HG02571 (cell line): Measurements from ENCODE around the gene TEKT4.
A peak's percentile ranks its signal among the peaks of the same experiment; 100 is the strongest.
"Not testable (repeated sequence)": the region's sequence is repeated elsewhere in the genome, so short reads cannot be mapped to it uniquely, and the experiment has no call there.

Experiments used
- ATAC-seq: cut with Tn5 transposase; IDR thresholded peaks from one replicate; pipeline ENCODE4 v1.9.1; 2021; ENCODE audit warnings: mild to moderate bottlenecking, moderate library complexity; ENCODE audit not compliant: unreplicated experiment

Gene TEKT4

GRCh38 chr2:94871226-94872087, at the start of gene TEKT4:
TSS of gene TEKT4 (plus strand) at chr2:94871430. CDS start at chr2:94871580, 150 bp downstream.
- no peak for ATAC-seq

- ATAC-seq = not testable (repeated sequence)
Observed at GRCh38 chr2:94839224-94839623, 32.0 kb upstream of the TEKT4 start.

- not testable (repeated sequence) for ATAC-seq
Observed at GRCh38 chr2:94856856-94857255, 14.4 kb upstream of the TEKT4 start.

DNA sequence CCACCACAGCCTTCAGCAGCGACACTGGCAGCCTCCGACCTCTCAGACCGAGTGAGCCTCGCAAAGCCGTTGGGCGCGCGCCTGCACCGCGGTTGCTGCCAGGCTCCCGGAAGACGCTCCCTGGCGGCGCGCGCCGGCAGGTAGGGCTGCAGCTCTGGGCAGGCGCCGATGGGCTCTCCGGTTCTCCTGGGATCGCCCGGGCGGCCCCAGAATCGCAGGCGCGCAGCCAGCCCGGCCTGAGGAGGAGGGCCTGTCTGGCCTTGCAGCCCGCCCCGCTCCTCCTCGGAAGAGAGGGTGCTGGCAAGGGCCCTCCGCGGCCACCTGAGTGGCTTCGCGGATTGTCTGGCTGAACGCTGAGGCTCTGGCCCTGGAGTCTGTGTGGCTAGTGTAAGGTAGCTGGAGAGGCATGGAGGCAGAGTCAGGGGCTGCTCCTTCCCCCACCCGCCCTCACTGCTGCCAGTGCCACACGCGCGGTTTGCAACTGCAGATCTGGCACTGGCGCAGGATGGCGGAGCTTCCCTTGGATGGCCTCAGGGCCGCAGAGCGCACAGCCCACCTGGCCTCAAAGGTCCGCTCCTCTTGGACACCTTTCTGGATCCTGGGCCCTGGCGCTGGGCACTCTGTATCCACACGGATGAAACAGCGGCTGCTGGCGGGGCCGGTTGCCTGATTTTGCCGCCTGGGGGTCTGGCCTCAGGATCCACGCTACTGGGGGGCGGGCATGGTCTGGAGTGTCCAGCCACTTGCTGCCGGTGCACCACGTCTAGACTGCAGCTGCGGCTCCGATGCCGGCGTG, 13.7 kb upstream of the TEKT4 start:
- not testable (repeated sequence) for ATAC-seq

- not testable (repeated sequence) for ATAC-seq
Observed at GRCh38 chr2:94858163-94858888, 12.9 kb upstream of the TEKT4 start.

DNA sequence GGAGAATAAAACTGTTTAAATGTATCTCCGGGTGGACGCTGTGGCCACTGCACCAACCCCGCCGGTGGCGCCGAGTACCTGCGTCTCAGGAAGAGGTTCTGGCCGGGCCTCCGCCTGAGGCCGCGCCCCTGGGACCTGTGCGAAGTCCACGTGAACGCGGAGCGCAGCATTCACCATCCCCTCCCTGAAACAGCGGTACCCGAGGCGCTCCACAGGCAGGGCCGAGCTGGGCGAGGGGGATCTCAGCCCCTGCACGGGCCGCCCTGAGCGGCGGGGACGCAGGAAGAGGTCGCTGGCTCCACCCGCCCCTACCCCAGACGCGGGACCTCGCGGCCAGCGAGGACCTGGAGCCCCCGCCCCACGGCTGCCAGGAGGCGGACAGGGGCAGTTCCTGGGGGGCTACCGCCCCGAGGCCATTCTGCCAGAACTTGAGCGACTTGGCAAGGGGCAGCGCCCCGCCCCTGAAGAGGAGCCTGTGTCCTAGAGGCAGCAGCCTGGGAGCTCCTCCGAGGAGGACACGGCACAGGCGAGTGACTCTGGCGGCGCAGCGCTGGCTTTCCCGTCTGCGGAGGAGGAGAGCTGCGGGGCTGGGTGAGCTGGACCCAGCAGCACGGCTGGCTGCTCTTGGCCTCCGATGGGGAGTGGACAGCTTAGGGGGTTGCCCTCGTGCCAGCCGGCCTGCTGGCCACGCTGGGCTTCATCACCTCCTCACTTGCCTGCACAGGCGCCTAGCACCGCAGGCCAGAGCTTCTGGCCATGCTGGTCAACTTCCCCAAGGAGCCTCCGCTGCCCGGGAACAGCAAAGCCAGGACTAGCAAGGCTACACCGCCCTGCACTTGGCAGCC, 9.7 kb upstream of the TEKT4 start:
- ATAC-seq = no peak

GRCh38 chr2:94862903-94863302, 8.3 kb upstream of the TEKT4 start:
- ATAC-seq = not testable (repeated sequence)

DNA sequence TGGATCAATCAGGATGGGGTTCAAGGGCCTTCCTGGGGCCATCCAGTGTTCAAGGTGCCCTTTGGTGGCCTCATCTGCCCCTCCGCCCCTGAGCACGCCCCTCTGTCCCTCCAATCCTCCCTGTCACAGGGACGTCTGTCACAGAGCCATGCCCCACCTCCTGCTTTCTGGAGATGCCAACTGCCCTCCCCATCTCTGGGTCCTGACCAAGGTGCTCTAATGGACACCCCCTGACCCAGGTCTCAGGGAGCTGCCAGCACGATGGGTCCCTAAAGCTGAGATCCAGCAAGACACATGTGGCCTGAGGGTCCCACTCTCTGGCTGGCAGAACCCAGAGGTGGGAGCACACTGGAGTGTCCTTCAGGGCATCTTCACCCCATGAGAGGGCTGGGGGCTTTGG, 2.1 kb upstream of the TEKT4 start:
- ATAC-seq = no peak

DNA sequence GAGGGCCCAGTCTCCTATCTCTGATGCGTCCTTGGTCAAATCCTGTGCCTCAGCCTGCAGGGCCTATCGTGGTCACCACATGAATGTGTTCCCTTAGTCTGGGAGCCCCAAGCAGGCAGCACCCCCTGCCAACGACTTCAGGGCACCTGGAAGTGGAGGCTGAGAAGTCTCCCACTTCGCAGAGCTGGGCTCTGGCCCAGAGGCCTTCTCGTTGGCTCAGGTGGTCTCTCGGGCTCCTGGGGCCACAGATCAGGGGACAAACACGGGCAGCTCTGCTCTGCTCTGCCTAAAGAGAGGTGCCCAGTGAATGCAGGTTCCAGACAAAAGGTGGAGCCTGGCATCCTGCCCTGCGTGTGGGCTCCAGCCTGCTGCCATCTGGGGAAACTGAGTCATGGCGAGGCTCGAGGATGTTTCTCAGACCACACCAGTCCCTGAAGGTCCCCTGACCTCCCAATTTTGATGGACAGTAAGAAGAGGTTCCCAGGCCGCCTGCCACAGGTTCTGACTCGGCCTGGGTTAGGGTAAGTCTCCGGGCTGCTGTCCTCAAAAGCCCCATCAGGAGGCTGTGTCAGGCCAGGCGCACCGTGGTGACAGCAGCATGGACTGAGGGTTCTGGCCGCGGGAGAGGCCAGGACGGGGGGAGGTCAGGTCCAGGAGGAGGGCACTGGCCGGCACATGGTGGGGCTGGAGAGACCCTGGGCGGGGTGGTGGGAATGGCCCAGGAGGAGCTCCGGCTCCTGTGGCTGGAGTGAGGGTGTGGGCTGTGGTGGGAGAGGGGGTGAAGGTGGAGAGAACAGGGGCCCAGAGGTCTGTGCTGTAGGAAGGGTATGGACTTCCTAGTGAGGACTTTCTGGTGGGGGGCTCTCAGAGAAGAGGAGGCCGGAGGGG, 1.4 kb upstream of the TEKT4 start:
- no peak for ATAC-seq

DNA sequence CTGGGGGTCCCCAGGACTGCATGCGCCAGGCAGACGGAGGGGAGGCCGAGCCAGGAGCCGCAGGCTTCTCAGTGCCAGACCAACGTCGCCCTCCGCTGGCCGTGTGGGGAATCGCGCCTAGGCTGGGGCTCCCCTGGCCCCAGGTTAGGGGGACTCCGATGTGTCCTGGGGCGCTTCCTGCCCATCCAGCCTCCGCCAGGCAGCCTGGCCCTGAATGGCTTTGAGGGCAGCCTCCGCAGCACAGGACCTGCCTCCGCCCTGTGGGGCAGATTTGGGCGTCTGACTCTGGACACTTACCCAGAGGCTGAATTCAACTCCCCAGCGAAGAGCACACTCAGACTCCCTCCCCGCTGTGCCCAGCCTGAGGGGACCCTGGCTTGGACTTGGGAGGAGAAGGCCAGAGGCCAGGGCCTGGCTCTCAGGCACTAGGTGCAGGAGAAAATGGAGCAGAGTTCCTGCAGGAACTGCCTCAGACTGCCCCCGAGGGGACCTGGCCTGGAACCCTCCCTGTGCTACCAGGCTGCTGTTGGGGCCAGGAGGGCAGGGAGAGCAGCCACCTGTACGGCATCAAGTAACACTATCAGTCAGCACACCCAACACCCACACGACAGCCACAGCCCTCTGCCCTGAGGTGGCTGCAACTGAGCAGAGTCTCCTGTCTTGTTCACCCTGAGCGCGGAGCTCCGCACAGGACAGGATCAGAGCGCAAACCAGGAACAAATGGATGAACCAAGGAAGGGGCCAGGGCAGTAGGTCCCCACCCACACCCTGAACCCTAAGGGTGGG, 597 bp upstream of the TEKT4 start:
- ATAC-seq = no peak

DNA sequence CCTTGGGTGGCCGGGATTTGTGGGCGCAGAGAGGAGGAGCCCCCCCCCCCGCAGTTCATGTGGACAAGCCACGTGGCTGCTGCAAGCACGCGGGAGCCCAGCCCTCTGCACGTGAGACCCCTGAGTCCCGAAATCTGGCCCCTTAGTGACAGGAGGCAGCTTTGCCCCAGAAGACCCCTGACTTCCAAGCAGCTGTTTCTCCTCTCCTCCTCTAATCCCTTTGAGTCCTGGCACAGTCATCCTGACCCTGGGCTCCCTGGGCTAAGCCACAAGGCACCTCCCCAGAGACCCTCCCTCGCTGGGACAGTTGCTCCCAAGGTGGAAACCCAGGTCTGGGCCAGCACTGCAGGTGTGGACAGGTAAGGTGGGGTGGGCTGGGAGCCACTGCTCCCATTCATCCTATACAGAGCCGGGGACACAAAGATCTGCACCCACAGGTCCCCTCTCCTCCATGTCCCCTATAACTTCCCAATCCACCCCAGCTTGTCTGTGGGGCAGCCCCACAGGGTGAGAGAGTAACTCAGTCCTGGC, 923 bp downstream of the TEKT4 start:
- no peak for ATAC-seq

DNA sequence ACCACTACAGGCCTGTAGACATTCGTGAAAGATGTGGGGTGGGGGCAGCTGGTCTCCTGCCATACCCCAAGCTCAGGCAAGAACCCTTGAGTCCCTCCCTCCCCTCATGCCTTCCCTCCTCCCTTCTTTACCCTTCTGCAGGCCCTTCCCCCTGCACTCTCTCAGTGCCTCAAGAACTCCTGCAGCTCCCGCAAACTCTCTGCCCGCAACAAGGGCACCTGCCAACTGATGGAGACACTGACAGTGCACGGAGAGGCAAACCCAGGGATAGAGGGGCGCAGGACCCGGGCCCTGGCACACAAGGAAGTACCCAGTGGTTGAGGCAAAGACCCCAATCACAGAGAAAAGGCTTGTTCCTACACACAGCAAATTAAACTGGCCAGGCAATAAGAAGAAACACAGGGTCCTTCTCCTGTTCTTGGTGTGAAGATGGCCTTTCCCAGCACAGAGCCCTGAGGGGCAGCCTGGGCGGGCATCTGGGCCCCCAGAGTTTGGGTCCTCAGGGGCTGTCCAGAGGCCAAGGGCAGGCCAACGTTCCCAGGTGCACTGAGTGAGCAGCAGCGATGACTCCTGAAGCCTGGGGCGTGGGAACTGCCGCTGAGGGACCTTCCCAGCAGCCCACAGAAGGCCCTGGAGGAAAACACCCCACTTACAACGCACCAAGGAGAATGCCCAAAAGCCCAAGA, 1.6 kb downstream of the TEKT4 start:
- ATAC-seq = no peak

- ATAC-seq = no peak
Observed at GRCh38 chr2:94873362-94874276, 2.4 kb downstream of the TEKT4 start.

DNA sequence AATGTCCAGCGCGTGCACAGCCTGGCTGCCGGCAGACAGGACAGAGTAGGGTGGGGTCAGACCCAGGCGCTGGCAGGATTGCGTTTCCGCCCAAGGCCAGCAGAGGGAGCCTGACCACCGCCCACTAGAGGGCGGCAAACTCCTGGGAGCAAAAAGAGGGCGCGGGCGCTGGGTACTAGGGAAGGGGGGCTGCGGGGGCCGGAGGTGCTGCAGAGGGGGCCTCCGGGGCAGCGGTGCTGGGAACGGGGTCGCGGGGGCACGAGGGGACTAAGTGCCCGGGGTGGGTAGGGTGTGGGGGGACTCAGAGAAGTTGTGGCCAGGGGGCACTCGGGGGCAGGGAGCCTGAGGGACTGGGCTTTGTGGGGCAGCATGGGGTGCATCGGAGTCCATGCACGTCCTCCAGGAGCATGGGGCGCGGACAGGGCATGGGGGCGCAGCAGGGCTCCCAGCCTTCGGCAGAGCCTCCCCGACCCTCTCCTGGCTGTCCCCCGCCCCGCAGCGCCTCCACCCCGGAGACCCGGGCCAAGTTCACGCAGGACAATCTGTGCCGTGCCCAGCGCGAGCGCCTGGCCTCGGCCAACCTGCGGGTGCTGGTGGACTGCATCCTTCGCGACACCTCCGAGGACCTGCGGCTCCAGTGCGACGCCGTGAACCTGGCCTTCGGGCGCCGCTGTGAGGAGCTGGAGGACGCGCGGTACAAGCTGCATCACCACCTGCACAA, 3.2 kb downstream of the TEKT4 start:
- ATAC-seq = peak; percentile 89

- no peak for ATAC-seq
Observed at GRCh38 chr2:94875064-94875819, 4.0 kb downstream of the TEKT4 start.
